NCI-H2196 treated with DMSO at 0.1 percent for 48 hours (cell line): ENCODE results near the gene CACNA2D1.

Source experiments
- DNase-seq: peaks from one replicate; lab custom pipeline; 2025; ENCODE audit not compliant: unreplicated experiment; lab: John Stamatoyannopoulos, UW

CACNA2D1 gene

DNA sequence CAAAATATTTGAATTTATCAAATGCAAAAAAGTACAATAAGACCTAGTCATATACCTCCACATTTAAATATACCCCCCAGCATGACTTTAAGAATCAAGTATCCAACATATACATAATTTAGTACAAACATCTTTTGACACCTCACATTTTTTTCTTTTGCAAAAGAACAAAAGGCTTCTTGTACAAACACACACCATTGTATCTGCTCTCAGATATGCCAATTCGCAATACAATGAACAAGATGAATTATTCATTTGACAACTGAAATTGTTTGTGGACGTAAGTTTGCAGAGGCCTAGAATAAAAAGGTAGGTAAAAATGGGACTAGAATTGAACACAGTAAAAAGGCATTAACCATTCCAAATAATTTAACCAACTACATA is 154.4 kb downstream of the CACNA2D1 start:
- DNase-seq = no peak

DNA sequence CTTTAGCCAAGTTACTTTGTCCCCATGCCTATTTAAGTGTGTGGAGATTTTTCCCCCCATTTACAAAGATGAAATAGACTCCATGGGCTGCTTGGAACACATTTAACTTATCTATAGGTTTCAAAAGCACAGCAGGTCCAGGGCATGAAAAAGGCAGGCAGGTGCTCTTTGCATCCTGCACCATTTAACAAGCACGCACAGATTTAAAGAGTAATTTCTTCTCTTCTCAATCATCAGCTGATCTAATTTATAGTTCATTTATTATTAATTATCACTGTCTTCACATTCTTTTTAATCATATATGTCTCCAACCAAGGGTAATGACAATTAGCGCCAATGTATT is 156.8 kb downstream of the CACNA2D1 start:
- DNase-seq = no peak

GRCh38 chr7:82286096-82286797 is 157.3 kb downstream of the CACNA2D1 start:
- no peak for DNase-seq

GRCh38 chr7:82284936-82285519 is 158.5 kb downstream of the CACNA2D1 start:
- no peak for DNase-seq

DNA sequence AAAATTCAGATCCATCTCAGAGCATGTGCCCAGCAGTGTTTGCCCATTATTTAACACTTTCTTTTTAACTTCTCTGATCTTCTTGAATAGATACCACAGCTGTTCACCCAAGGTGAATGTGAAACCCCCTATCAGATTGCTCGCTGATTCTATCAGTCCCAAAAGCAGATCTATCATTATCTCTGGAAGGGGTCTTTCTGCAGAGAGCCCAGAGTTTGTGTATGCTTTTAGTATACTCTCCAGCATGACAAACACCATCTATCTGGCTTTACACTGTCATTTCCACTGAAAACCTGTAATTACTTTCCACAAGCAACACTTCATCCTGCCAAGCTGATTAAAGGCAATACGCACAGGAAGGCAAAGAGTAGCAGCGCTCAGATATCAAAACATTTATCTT is 168.2 kb downstream of the CACNA2D1 start:
- no peak for DNase-seq

DNA sequence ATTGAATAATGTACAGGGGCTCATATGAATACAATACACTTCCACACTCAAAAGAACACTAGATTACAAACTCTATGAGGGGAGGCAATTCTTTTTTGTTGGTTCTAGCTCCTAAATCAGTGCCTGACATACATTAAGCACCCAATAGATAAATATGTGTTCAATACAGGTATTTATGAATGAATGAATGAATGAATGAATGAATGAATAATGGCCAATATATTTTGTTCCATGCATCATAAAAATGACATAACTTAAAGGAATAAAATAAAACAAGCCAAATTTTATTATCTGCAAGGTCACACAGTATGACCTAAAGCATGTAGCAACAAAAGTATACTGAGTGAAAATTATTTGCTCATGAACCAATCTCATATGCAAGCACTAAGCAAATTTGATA is 168.9 kb downstream of the CACNA2D1 start:
- no peak for DNase-seq

GRCh38 chr7:82273886-82274285 is 169.7 kb downstream of the CACNA2D1 start:
- DNase-seq = no peak

DNA sequence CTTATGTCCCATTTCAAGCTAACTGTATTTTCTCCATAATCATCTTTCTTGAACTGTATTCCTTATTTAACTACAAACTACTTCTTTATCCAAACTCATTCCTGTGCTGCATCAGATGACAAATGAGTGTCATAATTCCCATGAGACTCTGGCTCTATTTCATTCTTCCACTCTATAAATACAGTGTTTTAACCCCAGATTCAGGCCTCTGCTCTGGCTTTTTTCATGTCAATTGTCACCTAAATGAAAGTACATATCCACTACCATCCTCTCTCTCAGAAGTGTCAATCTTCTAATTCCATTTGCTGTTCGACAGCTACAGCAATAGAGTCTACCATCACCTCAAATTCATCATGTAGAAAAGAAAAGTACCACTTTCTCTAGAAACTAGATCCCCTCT is 172.7 kb downstream of the CACNA2D1 start:
- DNase-seq = no peak

- DNase-seq = no peak
Measured at GRCh38 chr7:82268632-82269031, 174.9 kb downstream of the CACNA2D1 start.

DNA sequence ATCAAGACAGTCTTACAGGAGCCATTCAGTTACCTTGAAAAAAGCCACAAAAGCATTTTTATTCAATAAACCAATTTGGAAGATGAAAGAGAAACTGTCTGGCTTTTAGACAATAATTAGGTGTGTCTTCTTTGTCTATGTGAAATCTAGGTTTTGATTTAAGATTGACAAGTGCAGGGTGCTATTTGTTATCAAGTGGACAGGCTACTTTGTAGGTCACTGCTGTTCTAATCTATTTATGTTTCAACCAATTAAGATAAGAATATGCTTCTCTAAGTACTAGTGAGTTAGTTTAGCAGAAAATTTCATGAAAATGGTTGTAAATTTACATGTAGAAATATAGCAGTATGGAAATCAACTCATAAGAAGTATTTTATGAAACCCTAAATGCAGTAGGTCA is 177.5 kb downstream of the CACNA2D1 start:
- DNase-seq = no peak

- no peak for DNase-seq
Measured at GRCh38 chr7:82264783-82265305, 178.7 kb downstream of the CACNA2D1 start.

- DNase-seq = no peak
Measured at GRCh38 chr7:82263920-82264782, 179.4 kb downstream of the CACNA2D1 start.

- DNase-seq = no peak
Measured at GRCh38 chr7:82258181-82258580, 185.4 kb downstream of the CACNA2D1 start.

DNA sequence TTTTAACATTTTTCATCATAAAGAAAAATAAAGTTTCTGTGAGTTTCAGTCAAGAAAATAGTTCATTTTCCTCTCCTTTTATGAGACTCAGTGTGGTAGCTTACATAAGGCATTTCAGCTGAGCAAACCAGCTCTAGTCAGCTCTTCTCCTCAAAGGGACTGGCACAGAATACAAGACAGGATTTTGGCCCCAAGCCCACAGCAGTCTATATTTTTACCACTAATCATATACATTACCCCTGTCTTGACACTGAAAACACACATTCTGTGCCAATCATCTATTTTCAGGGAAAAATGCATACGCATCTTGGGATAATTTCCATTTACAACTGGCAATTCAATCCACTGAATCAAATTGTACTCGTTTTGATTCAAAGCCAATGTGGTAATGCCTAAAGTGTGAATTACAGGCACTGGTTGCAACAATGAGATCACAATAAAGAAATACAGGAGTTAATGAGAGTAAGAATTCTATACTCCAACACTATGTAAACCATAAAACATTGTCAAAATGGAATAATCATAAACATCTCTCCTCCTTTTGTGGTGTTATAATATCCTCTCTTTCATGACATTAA is 186.4 kb downstream of the CACNA2D1 start:
- no peak for DNase-seq

- DNase-seq = no peak
Measured at GRCh38 chr7:82255706-82256105, 187.9 kb downstream of the CACNA2D1 start.

- DNase-seq = no peak
Measured at GRCh38 chr7:82250598-82250997, 193.0 kb downstream of the CACNA2D1 start.

DNA sequence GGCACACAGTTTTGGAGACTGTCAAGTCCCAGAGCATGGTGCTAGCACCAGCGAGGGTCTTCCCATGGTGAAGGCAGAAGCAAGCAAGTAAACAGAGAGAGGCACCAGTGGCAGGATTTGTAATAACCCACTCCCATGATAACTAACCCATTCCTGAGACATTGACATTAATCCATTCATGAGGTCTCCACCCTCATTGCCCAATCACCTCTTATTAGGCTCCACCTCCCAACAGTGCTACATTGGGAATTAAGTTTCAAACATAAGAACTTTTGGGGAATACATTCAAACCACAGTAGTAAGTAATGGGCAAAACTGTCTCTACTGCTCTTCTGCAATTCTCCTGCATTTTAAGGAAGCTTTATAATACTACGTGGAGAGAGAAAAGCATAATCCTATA is 193.6 kb downstream of the CACNA2D1 start:
- DNase-seq = no peak

- no peak for DNase-seq
Measured at GRCh38 chr7:82247814-82248433, 195.7 kb downstream of the CACNA2D1 start.

GRCh38 chr7:82244947-82245517 is 198.5 kb downstream of the CACNA2D1 start:
- DNase-seq = no peak

DNA sequence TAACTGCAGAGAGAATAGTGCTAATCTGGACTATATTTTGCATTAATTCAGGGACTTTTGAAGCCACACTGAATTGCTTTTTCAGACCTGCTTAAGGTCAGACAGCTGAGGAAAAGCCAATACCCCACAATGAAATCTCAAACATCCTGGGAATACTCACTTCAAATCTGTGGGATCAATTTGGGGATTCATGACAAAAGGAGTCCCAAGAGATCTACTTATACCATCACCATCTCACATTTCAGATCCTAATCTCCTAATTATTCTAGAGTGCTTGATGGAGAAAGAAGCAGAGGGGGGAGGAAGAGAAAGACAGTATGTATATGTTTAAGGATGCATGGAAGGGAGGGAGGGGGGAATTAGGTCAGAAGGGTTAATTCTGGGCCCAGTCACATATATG is 202.2 kb downstream of the CACNA2D1 start:
- DNase-seq = no peak

- no peak for DNase-seq
Measured at GRCh38 chr7:82235713-82236112, 207.9 kb downstream of the CACNA2D1 start.
